Nephron (organoid): ENCODE results near the gene RSBN1L.

Source experiments
- H3K27ac Mint-ChIP-seq, 3 experiments: 2 replicates each; pipeline ENCODE4 v1.8.0; 2020; ENCODE audit warnings: mixed read lengths in 3 of 3, mild to moderate bottlenecking in 2 of 3, moderate library complexity in 1 of 3
- H3K27me3 Mint-ChIP-seq: 2 replicates; pipeline ENCODE4 v1.8.0; 2021; ENCODE audit warnings: low read depth, mild to moderate bottlenecking, moderate library complexity, mixed read lengths
- H3K36me3 Mint-ChIP-seq: 2 replicates; pipeline ENCODE4 v1.8.0; 2020; ENCODE audit warnings: low read depth, mixed read lengths
- H3K4me1 Mint-ChIP-seq: 2 replicates; pipeline ENCODE4 v1.8.0; 2020; ENCODE audit warnings: mixed read lengths
- H3K4me3 Mint-ChIP-seq, 3 experiments: 2 replicates each; pipeline ENCODE4 v1.8.0; 2020; ENCODE audit warnings: mild to moderate bottlenecking in 3 of 3, mixed read lengths in 3 of 3, moderate library complexity in 2 of 3
- H3K9me3 Mint-ChIP-seq: 2 replicates; pipeline ENCODE4 v1.8.0; 2020; ENCODE audit warnings: mixed read lengths
- CTCF ChIP-seq, 3 experiments: fragments of 200-600 bp; sonication (generic); IDR thresholded peaks; one replicate each; pipeline ENCODE4 v1.5.0; 2021; ENCODE audit warnings: antibody characterized with exemption in 3 of 3; ENCODE audit not compliant: unreplicated experiment in 3 of 3

RSBN1L gene

GRCh38 chr7:77746164-77746823, 50.0 kb downstream of the RSBN1L start:
- Mint-ChIP-seq H3K27ac (no peak overlapping the region), H3K9me3 (no peaks in the 10 kb centered on the region), H3K36me3 (peaks cover 62% of the 10 kb centered on the region), H3K27me3 (no peaks in the 10 kb centered on the region), H3K4me3 (no peak overlapping the region), H3K4me1 (no peaks in the 10 kb centered on the region)
- no peak for TF ChIP-seq CTCF (IDR thresholded peaks at IDR 0.05; ENCODE audit: unreplicated experiment in 3 of 3)

GRCh38 chr7:77746824-77747165, 50.5 kb downstream of the RSBN1L start:
- Mint-ChIP-seq H3K9me3 (no peaks in the 10 kb centered on the region), H3K27ac (no peak overlapping the region), H3K27me3 (no peaks in the 10 kb centered on the region), H3K4me3 (no peak overlapping the region), H3K36me3 (peaks cover 60% of the 10 kb centered on the region), H3K4me1 (no peaks in the 10 kb centered on the region)
- no peak for TF ChIP-seq CTCF (IDR thresholded peaks at IDR 0.05; ENCODE audit: unreplicated experiment in 3 of 3)

GRCh38 chr7:77747178-77747577, 50.9 kb downstream of the RSBN1L start:
- Mint-ChIP-seq H3K4me1 (no peaks in the 10 kb centered on the region), H3K9me3 (no peaks in the 10 kb centered on the region), H3K4me3 (no peak overlapping the region), H3K36me3 (peaks cover 56% of the 10 kb centered on the region), H3K27me3 (no peaks in the 10 kb centered on the region), H3K27ac (no peak overlapping the region)
- no peak for TF ChIP-seq CTCF (IDR thresholded peaks at IDR 0.05; ENCODE audit: unreplicated experiment in 3 of 3)

GRCh38 chr7:77747718-77748117, 51.5 kb downstream of the RSBN1L start:
- H3K27me3 Mint-ChIP-seq = no peaks in the 10 kb centered on the region
- H3K4me1 Mint-ChIP-seq = no peaks in the 10 kb centered on the region
- no peak overlapping the region for H3K27ac Mint-ChIP-seq
- TF ChIP-seq CTCF (IDR thresholded peaks at IDR 0.05; ENCODE audit: unreplicated experiment in 3 of 3) = no peak
- H3K4me3 Mint-ChIP-seq = no peak overlapping the region
- peaks cover 56% of the 10 kb centered on the region for H3K36me3 Mint-ChIP-seq
- no peaks in the 10 kb centered on the region for H3K9me3 Mint-ChIP-seq

- Mint-ChIP-seq H3K27ac (no peak overlapping the region), H3K4me3 (no peak overlapping the region), H3K36me3 (peaks cover 32% of the 10 kb centered on the region), H3K27me3 (no peaks in the 10 kb centered on the region), H3K9me3 (no peaks in the 10 kb centered on the region), H3K4me1 (no peaks in the 10 kb centered on the region)
- no peak for TF ChIP-seq CTCF (IDR thresholded peaks at IDR 0.05; ENCODE audit: unreplicated experiment in 3 of 3)
Measured at GRCh38 chr7:77752016-77752415, 55.8 kb downstream of the RSBN1L start.

GRCh38 chr7:77753173-77753572, 56.9 kb downstream of the RSBN1L start:
- no peak overlapping the region for H3K27ac Mint-ChIP-seq
- H3K9me3 Mint-ChIP-seq = no peaks in the 10 kb centered on the region
- no peak for TF ChIP-seq CTCF (IDR thresholded peaks at IDR 0.05; ENCODE audit: unreplicated experiment in 3 of 3)
- no peak overlapping the region for H3K4me3 Mint-ChIP-seq
- no peaks in the 10 kb centered on the region for H3K4me1 Mint-ChIP-seq
- H3K36me3 Mint-ChIP-seq = peaks cover 25% of the 10 kb centered on the region
- H3K27me3 Mint-ChIP-seq = no peaks in the 10 kb centered on the region
